GM12892 (cell line): Measurements from ENCODE around the gene TMCO4.

ENCODE experiments used
- POLR2A ChIP-seq: IDR thresholded peaks from 2 replicates; pipeline ENCODE4 v1.6.1; 2011; ENCODE audit warnings: low read depth, low read length, control low read depth
- POLR2AphosphoS5 ChIP-seq: IDR thresholded peaks from 2 replicates; pipeline ENCODE4 v1.6.1; 2011; ENCODE audit warnings: low read depth, low read length, control low read depth

GRCh38 chr1:19831441-19831840 is 31.7 kb upstream of the TMCO4 start:
- TF ChIP-seq POLR2AphosphoS5, result no peak
- TF ChIP-seq POLR2A, result no peak
